Calu3 (cell line): Measurements from ENCODE around the gene LPA. TPM values are rescaled to one million over a fixed set of nuclear protein-coding genes. Genes with fewer than 3 reads are reported as not detected.
"Not testable (repeated sequence)": the region's sequence is repeated elsewhere in the genome, so short reads cannot be mapped to it uniquely, and the experiment has no call there.

ENCODE experiments used
- BruUV-seq: library from RNA; stranded (reverse); fragments of 400-500 nt; replicated peaks from 2 replicates; lab custom pipeline; 2021; lab: Mats Ljungman, UMichigan
- CTCF ChIA-PET: fragments of 300-600 bp; sonication (Branson Sonifier 250); formaldehyde crosslinking; loops from one replicate; lab custom pipeline; 2022; ENCODE audit warnings: antibody characterized with exemption; lab: Charles Lee
- DNase-seq: peaks from one replicate; pipeline ENCODE4 v3.0.0; 2022
- H3K27ac Mint-ChIP-seq: one replicate; pipeline ENCODE4 v1.8.0; 2022; ENCODE audit warnings: mixed read lengths; ENCODE audit not compliant: unreplicated experiment
- H3K27me3 Mint-ChIP-seq: one replicate; pipeline ENCODE4 v1.8.0; 2022; ENCODE audit warnings: mixed read lengths; ENCODE audit not compliant: unreplicated experiment
- H3K36me3 Mint-ChIP-seq: one replicate; pipeline ENCODE4 v1.8.0; 2022; ENCODE audit warnings: mild to moderate bottlenecking, moderate library complexity, mixed read lengths; ENCODE audit not compliant: insufficient read depth, unreplicated experiment
- H3K4me1 Mint-ChIP-seq: one replicate; pipeline ENCODE4 v1.8.0; 2022; ENCODE audit warnings: mild to moderate bottlenecking, low read depth, mixed read lengths; ENCODE audit not compliant: unreplicated experiment
- H3K4me3 Mint-ChIP-seq: one replicate; pipeline ENCODE4 v1.8.0; 2022; ENCODE audit warnings: mild to moderate bottlenecking, low read depth, moderate library complexity, mixed read lengths; ENCODE audit not compliant: unreplicated experiment
- H3K9me3 Mint-ChIP-seq: one replicate; pipeline ENCODE4 v1.8.0; 2022; ENCODE audit warnings: low read depth, mixed read lengths; ENCODE audit not compliant: unreplicated experiment
- intact Hi-C: fragments of 100-400 bp; cut with micrococcal nuclease; formaldehyde crosslinking; loops from one replicate; pipeline ENCODE4 v1.10.0; 2022; ENCODE audit not compliant: unreplicated experiment
- total RNA-seq: library from RNA; stranded (reverse); gene quantifications from 2 replicates; pipeline ENCODE4 v1.2.3, GENCODE V29; 2022
- TF ChIP-seq, protein P1 (sequence below): fragments of 200-600 bp; IDR thresholded peaks from one replicate; pipeline ENCODE4 v1.8.0; 2022; ENCODE audit warnings: antibody characterized with exemption; ENCODE audit not compliant: unreplicated experiment

Gene LPA
- total RNA-seq, 1 experiment from 2014 or later: not detected

DNA sequence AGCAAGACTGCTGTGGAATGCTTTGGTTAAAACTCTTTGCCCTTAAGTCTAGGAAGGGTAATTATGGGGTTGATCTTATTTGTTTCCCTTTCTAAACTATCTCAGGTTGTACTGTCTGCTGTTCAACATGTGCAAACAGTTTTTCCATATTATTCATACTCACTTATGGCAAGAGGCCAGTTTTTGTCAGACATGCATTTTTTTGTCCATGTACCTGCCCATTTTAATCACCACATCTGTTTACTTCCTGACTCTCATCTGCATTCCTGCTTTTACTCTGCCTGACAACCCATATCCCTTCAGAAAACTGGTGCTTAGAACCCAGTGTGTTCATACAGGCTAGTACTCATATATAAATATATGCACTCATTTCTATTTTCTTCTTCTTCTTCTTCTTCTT lies 80.3 kb downstream of the LPA start:
- Mint-ChIP-seq H3K27ac (no peak overlapping the region), H3K36me3 (no peaks in the 10 kb centered on the region), H3K4me1 (no peaks in the 10 kb centered on the region), H3K27me3 (peaks cover 11% of the 10 kb centered on the region), H3K9me3 (peaks cover 6% of the 10 kb centered on the region), H3K4me3 (no peak overlapping the region)
- CTCF ChIA-PET: no interaction called here
- intact Hi-C loops: no loop called here
- no TSS peak for BruUV-seq
- DNase-seq: no peak
- TF ChIP-seq, protein P1, sequence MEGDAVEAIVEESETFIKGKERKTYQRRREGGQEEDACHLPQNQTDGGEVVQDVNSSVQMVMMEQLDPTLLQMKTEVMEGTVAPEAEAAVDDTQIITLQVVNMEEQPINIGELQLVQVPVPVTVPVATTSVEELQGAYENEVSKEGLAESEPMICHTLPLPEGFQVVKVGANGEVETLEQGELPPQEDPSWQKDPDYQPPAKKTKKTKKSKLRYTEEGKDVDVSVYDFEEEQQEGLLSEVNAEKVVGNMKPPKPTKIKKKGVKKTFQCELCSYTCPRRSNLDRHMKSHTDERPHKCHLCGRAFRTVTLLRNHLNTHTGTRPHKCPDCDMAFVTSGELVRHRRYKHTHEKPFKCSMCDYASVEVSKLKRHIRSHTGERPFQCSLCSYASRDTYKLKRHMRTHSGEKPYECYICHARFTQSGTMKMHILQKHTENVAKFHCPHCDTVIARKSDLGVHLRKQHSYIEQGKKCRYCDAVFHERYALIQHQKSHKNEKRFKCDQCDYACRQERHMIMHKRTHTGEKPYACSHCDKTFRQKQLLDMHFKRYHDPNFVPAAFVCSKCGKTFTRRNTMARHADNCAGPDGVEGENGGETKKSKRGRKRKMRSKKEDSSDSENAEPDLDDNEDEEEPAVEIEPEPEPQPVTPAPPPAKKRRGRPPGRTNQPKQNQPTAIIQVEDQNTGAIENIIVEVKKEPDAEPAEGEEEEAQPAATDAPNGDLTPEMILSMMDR: no peak

DNA sequence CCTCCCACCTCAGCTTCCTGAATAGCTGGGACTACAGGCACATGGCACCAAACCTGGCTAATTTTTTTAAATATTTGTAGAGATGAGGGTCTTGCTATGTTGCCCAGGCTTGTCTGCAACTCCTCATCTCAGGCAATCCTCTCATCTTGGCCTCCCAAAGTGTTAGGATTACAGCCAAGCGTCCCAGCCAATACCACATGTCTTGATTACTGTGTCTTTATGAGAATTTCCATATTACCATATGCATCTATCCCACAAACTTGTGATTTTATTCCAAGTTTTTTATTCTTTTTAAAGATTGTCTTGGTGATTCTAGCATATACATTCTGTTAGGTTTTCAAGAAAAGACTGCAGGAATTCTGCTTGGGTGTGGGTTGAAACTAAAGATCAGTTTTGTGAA lies 82.7 kb downstream of the LPA start:
- TF ChIP-seq, protein P1: no peak
- no peaks in the 10 kb centered on the region for H3K27me3 Mint-ChIP-seq
- no peaks in the 10 kb centered on the region for H3K36me3 Mint-ChIP-seq
- no peak overlapping the region for H3K27ac Mint-ChIP-seq
- DNase-seq: no peak
- CTCF ChIA-PET: interaction anchor here (0.7 kb wide), 1 partner anchor 394 kb away, joined by 3 read pairs; no protein-coding TSS in a partner anchor
- no peaks in the 10 kb centered on the region for H3K4me1 Mint-ChIP-seq
- no TSS peak for BruUV-seq
- intact Hi-C loops: no loop called here
- peaks cover 4% of the 10 kb centered on the region for H3K9me3 Mint-ChIP-seq
- no peak overlapping the region for H3K4me3 Mint-ChIP-seq

DNA sequence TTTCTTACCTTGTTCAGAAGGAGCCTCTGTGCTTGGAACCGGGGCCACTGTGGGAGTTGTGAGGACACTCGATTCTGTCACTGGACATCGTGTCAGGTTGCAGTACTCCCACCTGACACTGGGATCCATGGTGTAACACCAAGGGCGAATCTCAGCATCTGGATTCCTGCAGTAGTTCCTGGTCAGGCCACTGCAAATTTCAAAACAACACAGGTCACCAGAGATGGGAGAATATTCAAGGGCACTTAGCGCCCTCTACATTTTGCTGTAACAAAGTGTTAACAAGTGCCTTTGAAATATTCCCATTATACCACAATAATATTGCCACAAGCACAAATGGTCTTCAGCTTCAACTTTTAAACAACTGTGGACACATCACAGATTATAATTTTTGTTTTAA lies 85.6 kb downstream of the LPA start:
- CTCF ChIA-PET, H3K36me3 Mint-ChIP-seq, BruUV-seq, H3K9me3 Mint-ChIP-seq, DNase-seq, H3K4me1 Mint-ChIP-seq, H3K4me3 Mint-ChIP-seq, H3K27ac Mint-ChIP-seq, intact Hi-C loops: not testable (repeated sequence)
- peaks cover 14% of the 10 kb centered on the region for H3K27me3 Mint-ChIP-seq

DNA sequence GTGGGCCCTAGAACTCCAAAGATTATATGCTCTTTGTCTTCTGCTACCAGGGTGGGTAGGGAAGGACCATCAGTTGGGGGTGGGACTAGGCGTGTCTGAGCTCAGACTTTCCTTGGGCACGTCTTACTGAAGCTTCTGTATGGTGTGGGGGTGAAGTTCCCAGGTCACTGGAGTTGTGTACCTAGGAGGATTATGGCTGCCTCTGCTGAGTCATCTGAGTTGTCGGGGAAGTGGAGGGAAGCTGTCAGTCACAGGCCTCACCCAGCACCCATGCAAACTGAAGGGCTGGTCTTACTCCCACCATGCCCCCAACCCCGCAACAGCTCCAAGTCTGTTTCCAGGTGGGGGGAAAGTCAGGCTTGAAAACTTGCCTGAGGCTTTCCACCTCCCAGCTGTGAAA lies 90.1 kb downstream of the LPA start:
- TF ChIP-seq, protein P1: no peak
- no peaks in the 10 kb centered on the region for H3K36me3 Mint-ChIP-seq
- no peak overlapping the region for H3K27ac Mint-ChIP-seq
- CTCF ChIA-PET: no interaction called here
- no peak overlapping the region for H3K4me3 Mint-ChIP-seq
- peaks cover 36% of the 10 kb centered on the region for H3K27me3 Mint-ChIP-seq
- intact Hi-C loops: no loop called here
- no TSS peak for BruUV-seq
- no peaks in the 10 kb centered on the region for H3K4me1 Mint-ChIP-seq
- peaks cover 6% of the 10 kb centered on the region for H3K9me3 Mint-ChIP-seq
- no peak for DNase-seq

DNA sequence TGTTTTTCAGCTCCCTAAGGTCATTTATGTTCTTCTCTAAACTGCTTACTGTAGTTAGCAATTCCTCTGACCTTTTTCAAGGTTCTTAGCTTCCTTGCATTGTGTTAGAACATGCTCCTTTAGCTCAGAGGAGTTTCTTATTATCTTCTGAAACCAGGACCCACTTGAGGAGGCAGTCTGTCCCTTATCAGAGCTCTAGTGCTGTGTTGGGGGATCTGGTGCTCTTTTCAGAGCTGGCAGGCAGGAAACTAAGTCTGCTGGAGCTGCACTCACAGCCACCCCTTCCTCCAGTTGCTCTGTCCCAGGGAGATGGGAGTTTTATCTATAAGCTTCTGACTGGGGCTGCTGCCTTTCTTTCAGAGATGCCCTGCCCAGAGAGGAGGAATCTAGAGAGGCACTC lies 92.9 kb downstream of the LPA start:
- H3K4me3 Mint-ChIP-seq, DNase-seq, H3K9me3 Mint-ChIP-seq, H3K27ac Mint-ChIP-seq, intact Hi-C loops, BruUV-seq, CTCF ChIA-PET, H3K4me1 Mint-ChIP-seq, H3K36me3 Mint-ChIP-seq: not testable (repeated sequence)
- peaks cover 47% of the 10 kb centered on the region for H3K27me3 Mint-ChIP-seq
